ENCODE measurements around the gene ANKRD26.

DNA sequence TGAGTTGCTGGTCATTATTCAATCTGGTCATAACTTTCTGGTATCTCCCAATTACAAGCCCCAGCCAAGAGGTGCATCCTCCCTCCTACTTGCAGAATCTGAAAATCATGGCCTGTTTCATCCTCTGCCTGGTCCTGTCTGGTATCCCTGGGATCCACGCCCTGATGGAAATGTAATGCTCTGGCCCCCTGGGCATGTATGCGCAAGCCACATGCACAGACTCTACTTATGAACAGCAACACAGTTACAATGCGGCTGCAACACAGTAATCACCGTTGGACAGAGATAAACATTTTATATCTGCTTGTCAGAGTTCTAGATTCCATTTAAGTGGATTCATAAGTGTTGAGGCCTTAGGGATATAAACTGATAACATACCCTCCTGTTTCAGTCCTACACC is 121.8 kb downstream of the ANKRD26 start:
- no peak for TF ChIP-seq CTCF (conservative IDR thresholded peaks at IDR 0.05; ENCODE audit: low read depth, low read length)
- no peak for TF ChIP-seq EZH2 (IDR thresholded peaks at IDR 0.05; ENCODE audit: borderline replicate concordance, low read depth, low read length, poor library complexity, severe bottlenecking)

Data from A673 (cell line).